GM23338 (cell line): ENCODE data around the gene SND1. TPM values are rescaled to one million over a fixed set of nuclear protein-coding genes. Genes with fewer than 3 reads are reported as not detected.

ENCODE experiments used
- ATAC-seq: fragments of 200-7000 bp; cut with Tn5 transposase; 3 replicates; pipeline ENCODE4 v1.9.1; 2020
- DNase-seq: peaks from one replicate; pipeline ENCODE4 v3.0.0-alpha.2; 2015; ENCODE audit warnings: low spot score
- H2AFZ ChIP-seq: fragments of 200-600 bp; sonication (generic); 2 replicates; pipeline ENCODE4 v1.8.0; 2016; ENCODE audit warnings: antibody characterized with exemption, mild to moderate bottlenecking, moderate library complexity
- H3F3A ChIP-seq: fragments of 200-600 bp; sonication (generic); replicated peaks from 2 replicates; pipeline ENCODE4 v1.8.0; 2017; ENCODE audit warnings: antibody characterized with exemption, mixed run types, low read depth
- H3K27ac ChIP-seq: fragments of 200-600 bp; sonication (generic); 2 replicates; pipeline ENCODE4 v1.6.1; 2016; ENCODE audit warnings: low read depth
- H3K27me3 ChIP-seq: fragments of 200-600 bp; sonication (generic); 2 replicates; pipeline ENCODE4 v1.8.0; 2016; ENCODE audit warnings: mild to moderate bottlenecking, mixed run types, moderate library complexity; ENCODE audit not compliant: insufficient read depth
- H3K36me3 ChIP-seq: fragments of 200-600 bp; sonication (generic); 2 replicates; pipeline ENCODE4 v1.8.0; 2016; ENCODE audit warnings: mild to moderate bottlenecking; ENCODE audit not compliant: insufficient read depth
- H3K4me1 ChIP-seq: fragments of 200-600 bp; sonication (generic); 2 replicates; pipeline ENCODE4 v1.8.0; 2016; ENCODE audit warnings: mild to moderate bottlenecking, moderate library complexity; ENCODE audit not compliant: insufficient read depth
- H3K4me2 ChIP-seq: fragments of 200-600 bp; sonication (generic); 2 replicates; pipeline ENCODE4 v1.7.1; 2017; ENCODE audit warnings: mixed run types
- H3K4me3 ChIP-seq: fragments of 200-600 bp; sonication (generic); 2 replicates; pipeline ENCODE4 v1.6.1; 2016; ENCODE audit warnings: mixed run types
- H3K79me2 ChIP-seq: fragments of 200-600 bp; sonication (generic); replicated peaks from 2 replicates; pipeline ENCODE4 v1.8.0; 2017; ENCODE audit warnings: mild to moderate bottlenecking; ENCODE audit not compliant: insufficient read depth
- H3K9me2 ChIP-seq: fragments of 200-600 bp; sonication (generic); 2 replicates; pipeline ENCODE4 v1.8.0; 2017; ENCODE audit not compliant: insufficient read depth
- H4K20me1 ChIP-seq: fragments of 200-600 bp; sonication (generic); replicated peaks from 2 replicates; pipeline ENCODE4 v1.8.0; 2017; ENCODE audit warnings: mild to moderate bottlenecking; ENCODE audit not compliant: insufficient read depth
- H3K27ac Mint-ChIP-seq: 2 replicates; pipeline ENCODE4 v1.8.0; 2020; ENCODE audit warnings: inconsistent platforms, mild to moderate bottlenecking, moderate library complexity, mixed read lengths
- H3K27me3 Mint-ChIP-seq: 3 replicates; pipeline ENCODE4 v1.8.0; 2022; ENCODE audit warnings: low read depth, mild to moderate bottlenecking, moderate library complexity, mixed read lengths, inconsistent platforms; ENCODE audit not compliant: insufficient read depth, poor library complexity
- H3K36me3 Mint-ChIP-seq: 3 replicates; pipeline ENCODE4 v1.8.0; 2021; ENCODE audit warnings: low read depth, mild to moderate bottlenecking, inconsistent platforms, moderate library complexity, mixed read lengths
- H3K4me1 Mint-ChIP-seq: 3 replicates; pipeline ENCODE4 v1.8.0; 2020; ENCODE audit warnings: mild to moderate bottlenecking, inconsistent platforms, mixed read lengths
- H3K4me3 Mint-ChIP-seq: 3 replicates; pipeline ENCODE4 v1.8.0; 2021; ENCODE audit warnings: moderate library complexity, mild to moderate bottlenecking, inconsistent platforms, mixed read lengths
- H3K9me3 Mint-ChIP-seq: 3 replicates; pipeline ENCODE4 v1.8.0; 2020; ENCODE audit warnings: moderate library complexity, mild to moderate bottlenecking, inconsistent platforms, mixed read lengths
- CREB1 ChIP-seq: fragments of 250-450 bp; sonication (Bioruptor Pico); IDR thresholded peaks from 2 replicates; pipeline ENCODE4 v1.5.0; 2020; ENCODE audit warnings: low read depth, mild to moderate bottlenecking, moderate library complexity
- EZH2 ChIP-seq: fragments of 200-600 bp; sonication (generic); IDR thresholded peaks from one replicate; pipeline ENCODE4 v1.8.0; 2017; ENCODE audit warnings: antibody characterized with exemption, mild to moderate bottlenecking, low read depth; ENCODE audit not compliant: unreplicated experiment
- EZH2phosphoT487 ChIP-seq: fragments of 200-600 bp; sonication (generic); IDR thresholded peaks from one replicate; pipeline ENCODE4 v1.8.1; 2018; ENCODE audit warnings: antibody characterized with exemption; ENCODE audit not compliant: unreplicated experiment
- JUNB ChIP-seq: IDR thresholded peaks from one replicate; pipeline ENCODE4 v1.6.1; 2016; ENCODE audit warnings: antibody characterized with exemption; ENCODE audit not compliant: unreplicated experiment
- NANOG ChIP-seq: IDR thresholded peaks from 2 replicates; pipeline ENCODE4 v1.6.1; 2016; ENCODE audit warnings: antibody characterized with exemption, borderline replicate concordance
- POLR2AphosphoS5 ChIP-seq: IDR thresholded peaks from 2 replicates; pipeline ENCODE4 v1.6.1; 2016; ENCODE audit warnings: antibody characterized with exemption, low read depth
- polyA plus RNA-seq: library from polyadenylated mRNA; unstranded; fragments of >200 nt; fragmentation: Nextera tagmentation; extraction: Ambion mirVana; gene quantifications from 2 replicates; pipeline ENCODE4 v1.2.1, GENCODE V29; 2016
- total RNA-seq: library from RNA; depleted of rRNA; stranded (reverse); fragments of >200 nt; shearing (Covaris generic); gene quantifications from 2 replicates; pipeline ENCODE4 v1.2.3, GENCODE V29; 2014
- TF ChIP-seq, protein P1 (sequence below): IDR thresholded peaks from one replicate; pipeline ENCODE4 v1.6.1; 2018; ENCODE audit warnings: antibody characterized with exemption; ENCODE audit not compliant: unreplicated experiment
- TF ChIP-seq, protein P2 (sequence below), 2 experiments: fragments of 200-600 bp in 1 of 2; sonication (generic) in 1 of 2; conservative IDR thresholded peaks; 2 replicates each; pipeline versions ENCODE4 v1.5.1 to v1.6.1; 2016 to 2017; ENCODE audit warnings: antibody characterized with exemption in 2 of 2, low read depth in 2 of 2, mild to moderate bottlenecking in 2 of 2, moderate library complexity in 1 of 2

SND1 gene
- total and polyA plus RNA-seq, 2 experiments from 2014 or later, result 107 to 254 TPM

DNA sequence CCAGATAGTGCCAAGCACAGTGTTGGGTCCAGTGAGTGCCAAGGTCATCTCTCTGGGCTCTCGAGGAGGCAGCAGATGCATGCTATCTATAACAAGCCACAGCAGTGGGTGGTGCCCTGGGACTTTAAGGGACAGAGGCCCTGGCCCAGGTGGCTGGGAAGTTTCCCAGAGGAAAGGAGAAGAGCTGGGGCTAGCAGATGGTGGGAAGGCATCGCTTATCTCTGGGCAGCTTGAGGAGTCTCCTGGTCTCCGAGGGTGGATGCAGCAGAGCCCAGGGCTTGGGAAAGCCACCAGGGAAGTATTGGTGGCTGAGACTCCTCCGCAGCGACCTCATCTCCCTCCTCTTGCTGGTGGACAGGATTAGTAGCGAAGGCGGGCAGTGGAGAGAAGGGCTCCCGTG is 442.7 kb downstream of the SND1 start (continued):
- TF ChIP-seq POLR2AphosphoS5, result no peak
- TF ChIP-seq, protein P1, sequence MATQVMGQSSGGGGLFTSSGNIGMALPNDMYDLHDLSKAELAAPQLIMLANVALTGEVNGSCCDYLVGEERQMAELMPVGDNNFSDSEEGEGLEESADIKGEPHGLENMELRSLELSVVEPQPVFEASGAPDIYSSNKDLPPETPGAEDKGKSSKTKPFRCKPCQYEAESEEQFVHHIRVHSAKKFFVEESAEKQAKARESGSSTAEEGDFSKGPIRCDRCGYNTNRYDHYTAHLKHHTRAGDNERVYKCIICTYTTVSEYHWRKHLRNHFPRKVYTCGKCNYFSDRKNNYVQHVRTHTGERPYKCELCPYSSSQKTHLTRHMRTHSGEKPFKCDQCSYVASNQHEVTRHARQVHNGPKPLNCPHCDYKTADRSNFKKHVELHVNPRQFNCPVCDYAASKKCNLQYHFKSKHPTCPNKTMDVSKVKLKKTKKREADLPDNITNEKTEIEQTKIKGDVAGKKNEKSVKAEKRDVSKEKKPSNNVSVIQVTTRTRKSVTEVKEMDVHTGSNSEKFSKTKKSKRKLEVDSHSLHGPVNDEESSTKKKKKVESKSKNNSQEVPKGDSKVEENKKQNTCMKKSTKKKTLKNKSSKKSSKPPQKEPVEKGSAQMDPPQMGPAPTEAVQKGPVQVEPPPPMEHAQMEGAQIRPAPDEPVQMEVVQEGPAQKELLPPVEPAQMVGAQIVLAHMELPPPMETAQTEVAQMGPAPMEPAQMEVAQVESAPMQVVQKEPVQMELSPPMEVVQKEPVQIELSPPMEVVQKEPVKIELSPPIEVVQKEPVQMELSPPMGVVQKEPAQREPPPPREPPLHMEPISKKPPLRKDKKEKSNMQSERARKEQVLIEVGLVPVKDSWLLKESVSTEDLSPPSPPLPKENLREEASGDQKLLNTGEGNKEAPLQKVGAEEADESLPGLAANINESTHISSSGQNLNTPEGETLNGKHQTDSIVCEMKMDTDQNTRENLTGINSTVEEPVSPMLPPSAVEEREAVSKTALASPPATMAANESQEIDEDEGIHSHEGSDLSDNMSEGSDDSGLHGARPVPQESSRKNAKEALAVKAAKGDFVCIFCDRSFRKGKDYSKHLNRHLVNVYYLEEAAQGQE, result no peak
- no peak for TF ChIP-seq JUNB
- no peak for TF ChIP-seq EZH2
- TF ChIP-seq, protein P2, sequence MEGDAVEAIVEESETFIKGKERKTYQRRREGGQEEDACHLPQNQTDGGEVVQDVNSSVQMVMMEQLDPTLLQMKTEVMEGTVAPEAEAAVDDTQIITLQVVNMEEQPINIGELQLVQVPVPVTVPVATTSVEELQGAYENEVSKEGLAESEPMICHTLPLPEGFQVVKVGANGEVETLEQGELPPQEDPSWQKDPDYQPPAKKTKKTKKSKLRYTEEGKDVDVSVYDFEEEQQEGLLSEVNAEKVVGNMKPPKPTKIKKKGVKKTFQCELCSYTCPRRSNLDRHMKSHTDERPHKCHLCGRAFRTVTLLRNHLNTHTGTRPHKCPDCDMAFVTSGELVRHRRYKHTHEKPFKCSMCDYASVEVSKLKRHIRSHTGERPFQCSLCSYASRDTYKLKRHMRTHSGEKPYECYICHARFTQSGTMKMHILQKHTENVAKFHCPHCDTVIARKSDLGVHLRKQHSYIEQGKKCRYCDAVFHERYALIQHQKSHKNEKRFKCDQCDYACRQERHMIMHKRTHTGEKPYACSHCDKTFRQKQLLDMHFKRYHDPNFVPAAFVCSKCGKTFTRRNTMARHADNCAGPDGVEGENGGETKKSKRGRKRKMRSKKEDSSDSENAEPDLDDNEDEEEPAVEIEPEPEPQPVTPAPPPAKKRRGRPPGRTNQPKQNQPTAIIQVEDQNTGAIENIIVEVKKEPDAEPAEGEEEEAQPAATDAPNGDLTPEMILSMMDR (conservative IDR thresholded peaks at IDR 0.05; ENCODE audit: low read depth in 2 of 2), result no peak
- no peak for TF ChIP-seq CREB1 (CRISPR knock-in tag)
- TF ChIP-seq EZH2phosphoT487, result no peak

DNA sequence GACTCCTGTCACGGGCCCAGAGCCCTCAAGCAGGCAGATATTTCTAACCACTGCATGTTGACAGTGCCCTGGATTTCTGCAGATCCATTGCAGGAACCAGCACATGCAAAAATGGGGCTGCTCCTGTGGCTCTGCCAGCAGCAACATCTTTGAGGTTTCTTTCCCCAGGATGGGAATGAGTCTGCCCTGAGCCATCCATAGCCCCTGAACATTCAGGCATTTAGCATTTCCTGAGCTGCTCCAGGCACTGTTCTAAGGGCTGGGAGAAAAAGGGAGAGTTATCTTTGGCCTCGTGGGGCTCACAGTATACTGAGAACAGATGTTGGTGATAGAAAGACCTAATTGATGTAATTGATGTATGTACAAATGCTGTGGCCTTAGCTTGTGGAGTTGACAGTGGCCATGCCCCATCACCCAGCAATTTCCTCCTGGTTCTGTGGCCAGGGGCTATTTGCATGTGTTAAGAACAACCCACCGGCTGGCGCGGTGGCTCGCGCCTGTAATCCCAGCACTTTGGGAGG is 445.3 kb downstream of the SND1 start:
- peaks cover 36% of the 10 kb centered on the region for H3K27me3 Mint-ChIP-seq
- H3K27ac Mint-ChIP-seq, result no peak overlapping the region
- H3K9me3 Mint-ChIP-seq, result no peaks in the 10 kb centered on the region
- H3K4me1 Mint-ChIP-seq, result peaks cover 6% of the 10 kb centered on the region
- TF ChIP-seq EZH2 (no peak), EZH2phosphoT487 (no peak), NANOG (no peak), CREB1 (CRISPR knock-in tag) (no peak)
- TF ChIP-seq, protein P1, result no peak
- Histone ChIP-seq H3K27ac (no peak overlapping the region), H2AFZ (no peak overlapping the region), H3F3A (0 out of 2 replicates have a peak, but pooled peaks cover 3% of the 10 kb centered on the region), H3K9me2 (no peaks in the 10 kb centered on the region), H3K27me3 (peaks cover 5% of the 10 kb centered on the region), H3K4me3 (no peak overlapping the region), H3K36me3 (no peaks in the 10 kb centered on the region), H3K79me2 (no peaks in the 10 kb centered on the region), H3K4me2 (no peak overlapping the region), H3K4me1 (no peaks in the 10 kb centered on the region), H4K20me1 (no peaks in the 10 kb centered on the region; the same call in none of the 2 replicates)
- no peak for ATAC-seq
- H3K36me3 Mint-ChIP-seq, result peaks cover 7% of the 10 kb centered on the region; the same call in 2 of the 3 replicates
- no peak overlapping the region for H3K4me3 Mint-ChIP-seq
- DNase-seq, result no peak
